ENCODE measurements around the gene SMIM10L1.

SMIM10L1 gene

GRCh38 chr12:11171145-11171968 lies at the start of gene SMIM10L1:
SMIM10L1 (plus strand) TSS chr12:11171194; CDS start chr12:11171357, 163 bp downstream.
- DNase-seq = peak; percentile 94

- DNase-seq = no peak
Observed at GRCh38 chr12:11130382-11130781, 40.6 kb upstream of the SMIM10L1 start.

GRCh38 chr12:11130999-11131398 lies 40.0 kb upstream of the SMIM10L1 start:
- DNase-seq = no peak

GRCh38 chr12:11133162-11133561 lies 37.8 kb upstream of the SMIM10L1 start:
- no peak for DNase-seq

GRCh38 chr12:11133816-11134215 lies 37.2 kb upstream of the SMIM10L1 start:
- DNase-seq = no peak

- DNase-seq = no peak
Observed at GRCh38 chr12:11134305-11134704, 36.7 kb upstream of the SMIM10L1 start, which contains the start of gene TAS2R30. TAS2R30 (minus strand) TSS chr12:11134644; CDS start chr12:11134244, 400 bp downstream.

- no peak for DNase-seq
Observed at GRCh38 chr12:11136075-11136474, 34.9 kb upstream of the SMIM10L1 start.

- DNase-seq = no peak
Observed at GRCh38 chr12:11143352-11143751, 27.6 kb upstream of the SMIM10L1 start.

GRCh38 chr12:11144297-11144696 lies 26.7 kb upstream of the SMIM10L1 start:
- no peak for DNase-seq

- no peak for DNase-seq
Observed at GRCh38 chr12:11147420-11147819, 23.6 kb upstream of the SMIM10L1 start.

- DNase-seq = no peak
Observed at GRCh38 chr12:11150832-11151231, 20.2 kb upstream of the SMIM10L1 start.

GRCh38 chr12:11152725-11153124 lies 18.3 kb upstream of the SMIM10L1 start:
- no peak for DNase-seq

GRCh38 chr12:11154400-11154925 lies 16.5 kb upstream of the SMIM10L1 start:
- no peak for DNase-seq

- DNase-seq = no peak
Observed at GRCh38 chr12:11158885-11159444, 12.0 kb upstream of the SMIM10L1 start.

- DNase-seq = no peak
Observed at GRCh38 chr12:11162502-11162901, 8.5 kb upstream of the SMIM10L1 start.

GRCh38 chr12:11164384-11164783 lies 6.6 kb upstream of the SMIM10L1 start:
- DNase-seq = no peak

GRCh38 chr12:11166300-11166699 lies 4.7 kb upstream of the SMIM10L1 start:
- DNase-seq = no peak

GRCh38 chr12:11170810-11171144 lies 217 bp upstream of the SMIM10L1 start:
- no peak for DNase-seq

- no peak for DNase-seq
Observed at GRCh38 chr12:11171969-11172675, 1.1 kb downstream of the SMIM10L1 start.

GRCh38 chr12:11174022-11174421 lies 3.0 kb downstream of the SMIM10L1 start:
- DNase-seq = no peak

- no peak for DNase-seq
Observed at GRCh38 chr12:11178250-11178649, 7.3 kb downstream of the SMIM10L1 start.

GRCh38 chr12:11182529-11182928 lies 11.5 kb downstream of the SMIM10L1 start:
- DNase-seq = no peak

- no peak for DNase-seq
Observed at GRCh38 chr12:11183011-11183410, 12.0 kb downstream of the SMIM10L1 start.

- no peak for DNase-seq
Observed at GRCh38 chr12:11186837-11187236, 15.8 kb downstream of the SMIM10L1 start, which contains the start of gene TAS2R42. TAS2R42 (minus strand) TSS chr12:11186937; CDS start chr12:11186937, 0 bp downstream.
